Measurements from ENCODE around the gene FYN. TPM values are rescaled to one million over a fixed set of nuclear protein-coding genes. Genes with fewer than 3 reads are reported as not detected.

Gene FYN
- total and polyA plus RNA-seq, 2 of the 8 experiments (the other 6 are each of a cell fraction or from before 2014, with no cell fraction given), result 46.8 to 97.2 TPM

DNA sequence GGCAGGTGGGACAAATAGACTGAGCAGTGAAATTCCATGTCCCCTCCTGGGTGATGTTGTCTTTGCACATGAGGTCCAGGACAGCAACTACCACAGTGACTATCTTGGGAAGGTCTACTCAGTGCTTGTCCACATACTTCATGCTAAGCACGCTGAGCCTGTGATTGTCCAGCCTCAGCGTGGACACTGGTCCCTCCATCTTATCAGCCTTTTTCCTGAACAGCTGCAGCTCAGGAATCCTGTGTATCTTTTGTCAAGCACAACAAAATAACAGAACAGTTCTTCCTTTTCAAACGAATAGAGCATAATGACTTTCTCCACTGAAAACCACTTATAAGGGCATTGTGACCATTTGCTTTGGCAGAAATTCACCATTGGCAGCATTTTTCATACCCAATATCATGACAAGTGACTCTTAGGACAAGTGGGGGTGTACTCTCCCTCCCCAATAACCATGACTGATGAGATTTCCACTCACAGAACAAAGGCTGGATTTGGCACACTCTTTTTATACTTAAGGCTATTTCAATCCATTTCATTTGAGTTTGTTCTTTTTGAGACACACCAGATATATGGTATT is 90.3 kb downstream of the FYN start:
- Histone ChIP-seq H2BK20ac (ENCODE audit: low read length) (no peak overlapping the region), H3K4ac (replicated peaks; ENCODE audit: insufficient read length, low read depth, low read length) (no peak overlapping the region), H3K27me3 (replicated peaks in 1 of 4; ENCODE audit: control insufficient read depth in 3 of 4, extremely low read depth in 1 of 4, insufficient read depth in 3 of 4, low read length in 3 of 4) (no peaks in the 10 kb centered on the region), H3K23me2 (ENCODE audit: low read depth, low read length) (no peaks in the 10 kb centered on the region; the same call in 1 of the 2 replicates), H3K9ac (replicated peaks in 1 of 4; ENCODE audit: extremely low read depth in 1 of 4, low read depth in 3 of 4, low read length in 3 of 4) (no peak overlapping the region), H2AK5ac (ENCODE audit: low read depth, low read length) (no peak overlapping the region), H4K91ac (replicated peaks; ENCODE audit: insufficient read length, low read length) (no peak overlapping the region), H2BK120ac (replicated peaks; ENCODE audit: low read depth, low read length) (no peak overlapping the region), H3K23ac (ENCODE audit: insufficient read length) (no peak overlapping the region), H3K27ac (ENCODE audit: low read depth, low read length) (no peak overlapping the region), H3K9me3 (ENCODE audit: insufficient read depth in 2 of 2, low read depth in 1 of 2, low read length in 1 of 2) (no peaks in the 10 kb centered on the region), H4K20me1 (replicated peaks in 1 of 2; ENCODE audit: control insufficient read depth in 1 of 2, insufficient read depth in 2 of 2, low read length in 2 of 2) (no peaks in the 10 kb centered on the region), H4K5ac (ENCODE audit: insufficient read length, low read depth, low read length) (no peak overlapping the region), H3K4me2 (ENCODE audit: insufficient read depth in 1 of 2, low read depth in 2 of 2, low read length in 2 of 2) (no peak overlapping the region), H2AFZ (ENCODE audit: low read length) (no peak overlapping the region), H2BK12ac (ENCODE audit: low read depth, low read length) (no peak overlapping the region), H3K18ac (ENCODE audit: extremely low read depth, low read length) (no peak overlapping the region), H3K79me1 (ENCODE audit: low read depth, low read length) (peaks cover under 1% of the 10 kb centered on the region; the same call in 1 of the 2 replicates), H2BK5ac (ENCODE audit: low read depth, low read length) (no peak overlapping the region), H3K36me3 (ENCODE audit: control insufficient read depth in 2 of 4, insufficient read depth in 4 of 4, low read length in 3 of 4) (no peaks in the 10 kb centered on the region), H3K56ac (replicated peaks; ENCODE audit: insufficient read length, low read depth, low read length) (no peak overlapping the region), H2BK15ac (ENCODE audit: low read length) (no peak overlapping the region), H3K14ac (ENCODE audit: insufficient read length) (no peak overlapping the region), H3K79me2 (ENCODE audit: control insufficient read depth in 1 of 2, insufficient read depth in 2 of 2, low read length in 2 of 2) (no peaks in the 10 kb centered on the region), H3K4me3 (ENCODE audit: extremely low read depth in 1 of 4, insufficient read depth in 2 of 4, low read depth in 3 of 4, low read length in 4 of 4) (no peak overlapping the region), H4K8ac (ENCODE audit: extremely low read depth, insufficient read depth, low read length) (no peak overlapping the region), H3K4me1 (replicated peaks in 1 of 4; ENCODE audit: control insufficient read depth in 3 of 4, insufficient read depth in 4 of 4, low read length in 3 of 4) (no peaks in the 10 kb centered on the region)
- FAIRE-seq (no peak), DNase-seq (ENCODE audit: low read depth in 1 of 2, low spot score in 2 of 2) (no peak)
- CTCF ChIA-PET (ENCODE audit: partially characterized antibody), result interaction anchor here (0.6 to 5.1 kb wide), 14 partner anchors 10 to 260 kb away, joined by 3 to 21 read pairs (median 3); no protein-coding TSS in a partner anchor
- TF ChIP-seq RFX5 (IDR thresholded peaks at IDR 0.05; ENCODE audit: borderline replicate concordance, low read depth, low read length) (no peak), RXRA (IDR thresholded peaks at IDR 0.05; ENCODE audit: insufficient read depth, low read depth, low read length) (no peak), CBX8 (IDR thresholded peaks at IDR 0.05; ENCODE audit: borderline replicate concordance, low read depth, low read length) (no peak), CTBP2 (IDR thresholded peaks at IDR 0.05; ENCODE audit: borderline replicate concordance, insufficient read depth, insufficient read length, low read length) (no peak), SIRT6 (IDR thresholded peaks at IDR 0.05; ENCODE audit: low read length) (no peak), POLR2A (IDR thresholded peaks at IDR 0.05; ENCODE audit: control extremely low read depth in 1 of 2, low read depth in 2 of 2, low read length in 2 of 2) (no peak), ATF3 (IDR thresholded peaks at IDR 0.05; ENCODE audit: insufficient read depth, low read depth, low read length) (no peak), POLR2AphosphoS5 (IDR thresholded peaks at IDR 0.05; ENCODE audit: low read depth, low read length) (no peak), BACH1 (IDR thresholded peaks at IDR 0.05; ENCODE audit: low read length) (no peak), MAX (IDR thresholded peaks at IDR 0.05) (no peak), SRF (IDR thresholded peaks at IDR 0.05; ENCODE audit: low read depth, low read length) (no peak)
- TF ChIP-seq, protein P1, sequence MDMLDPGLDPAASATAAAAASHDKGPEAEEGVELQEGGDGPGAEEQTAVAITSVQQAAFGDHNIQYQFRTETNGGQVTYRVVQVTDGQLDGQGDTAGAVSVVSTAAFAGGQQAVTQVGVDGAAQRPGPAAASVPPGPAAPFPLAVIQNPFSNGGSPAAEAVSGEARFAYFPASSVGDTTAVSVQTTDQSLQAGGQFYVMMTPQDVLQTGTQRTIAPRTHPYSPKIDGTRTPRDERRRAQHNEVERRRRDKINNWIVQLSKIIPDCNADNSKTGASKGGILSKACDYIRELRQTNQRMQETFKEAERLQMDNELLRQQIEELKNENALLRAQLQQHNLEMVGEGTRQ (IDR thresholded peaks at IDR 0.05; ENCODE audit: low read length), result no peak
- POLR2A ChIA-PET (ENCODE audit: partially characterized antibody), result interaction anchor here (0.6 to 1.2 kb wide), 4 partner anchors 19 to 128 kb away, joined by 3 to 4 read pairs (median 3); no protein-coding TSS in a partner anchor
- 89% methylated on average over 3 of the region's 3 CpGs; no CpG with 5 or more reads in 1 of the 2 experiments for WGBS, 2 experiments (ENCODE audit: extremely low coverage in 1 of 2, insufficient coverage in 1 of 2, insufficient read length in 1 of 2, insufficient replicate concordance in 2 of 2, low coverage in 1 of 2, low lambda C conversion rate in 2 of 2, missing lambda C conversion rate in 1 of 2)
